GM12891 (cell line): ENCODE data around the gene NKX2-4.

Experiments
- PAX5 ChIP-seq: IDR thresholded peaks from 2 replicates; pipeline ENCODE4 v1.6.1; 2011; ENCODE audit warnings: low read length, moderate library complexity, mild to moderate bottlenecking; ENCODE audit not compliant: insufficient read depth, severe bottlenecking
- POLR2A ChIP-seq: IDR thresholded peaks from 2 replicates; pipeline ENCODE4 v1.6.1; 2011; ENCODE audit warnings: low read depth, low read length, control low read depth
- POLR2AphosphoS5 ChIP-seq: IDR thresholded peaks from 2 replicates; pipeline ENCODE4 v1.6.1; 2011; ENCODE audit warnings: low read depth, low read length, control low read depth
- POU2F2 ChIP-seq: IDR thresholded peaks from 2 replicates; pipeline ENCODE4 v1.6.1; 2011; ENCODE audit warnings: low read depth, mild to moderate bottlenecking, control low read depth, low read length, moderate library complexity
- SPI1 ChIP-seq: IDR thresholded peaks from 2 replicates; pipeline ENCODE4 v1.6.1; 2011; ENCODE audit warnings: low read depth, low read length, control low read depth
- TAF1 ChIP-seq: IDR thresholded peaks from 2 replicates; pipeline ENCODE4 v1.6.1; 2011; ENCODE audit warnings: low read depth, low read length, control low read depth

DNA sequence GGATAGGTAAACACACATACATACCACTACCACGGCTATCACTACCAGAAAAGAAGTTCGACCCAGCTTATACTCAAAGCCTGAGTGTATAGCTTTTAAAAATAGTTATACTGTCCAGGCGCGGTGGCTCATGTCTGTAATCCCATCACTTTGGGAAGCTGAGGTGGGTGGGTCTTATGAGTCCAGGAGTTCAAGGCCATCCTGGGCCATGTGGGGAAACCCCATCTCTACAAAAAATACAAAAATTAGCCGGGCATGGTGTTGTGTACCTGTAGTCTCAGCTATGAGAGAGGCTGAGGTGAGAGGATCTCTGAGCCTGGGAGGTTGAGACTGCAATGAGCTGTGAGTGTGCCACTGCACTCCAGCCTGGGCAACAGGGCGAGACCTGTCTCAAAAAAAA lies 32.9 kb downstream of the NKX2-4 start:
- TF ChIP-seq POLR2A (no peak), POLR2AphosphoS5 (no peak), TAF1 (no peak), SPI1 (no peak), PAX5 (no peak), POU2F2 (no peak)
